NCI-H2081 treated with DMSO at 0.1 percent for 48 hours (cell line): ENCODE measurements around the gene BABAM2.
"Not testable (repeated sequence)": the region's sequence is repeated elsewhere in the genome, so short reads cannot be mapped to it uniquely, and the experiment has no call there.

Experiments used
- DNase-seq: peaks from one replicate; lab custom pipeline; 2025; lab: John Stamatoyannopoulos, UW

Gene BABAM2

DNA sequence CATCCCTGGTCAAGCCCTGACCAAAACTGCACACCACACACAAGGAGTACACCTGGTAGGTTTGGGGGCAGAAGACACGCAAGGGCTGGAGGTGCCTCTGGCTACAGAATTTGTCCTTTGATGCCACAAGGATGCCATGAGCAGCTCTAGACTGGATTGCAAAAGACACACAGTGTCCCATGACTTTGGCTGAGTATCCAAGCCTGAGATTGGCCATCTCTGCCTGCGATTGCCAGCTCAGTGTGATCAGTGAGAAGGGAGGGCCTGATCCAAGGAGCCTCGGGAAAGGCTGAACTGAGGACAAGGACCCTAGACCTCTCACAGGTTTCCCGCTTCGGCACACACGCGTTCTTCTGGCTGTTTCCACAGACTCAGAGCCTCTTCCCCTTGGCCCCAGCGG lies 442.2 kb downstream of the BABAM2 start:
- DNase-seq, result no peak

DNA sequence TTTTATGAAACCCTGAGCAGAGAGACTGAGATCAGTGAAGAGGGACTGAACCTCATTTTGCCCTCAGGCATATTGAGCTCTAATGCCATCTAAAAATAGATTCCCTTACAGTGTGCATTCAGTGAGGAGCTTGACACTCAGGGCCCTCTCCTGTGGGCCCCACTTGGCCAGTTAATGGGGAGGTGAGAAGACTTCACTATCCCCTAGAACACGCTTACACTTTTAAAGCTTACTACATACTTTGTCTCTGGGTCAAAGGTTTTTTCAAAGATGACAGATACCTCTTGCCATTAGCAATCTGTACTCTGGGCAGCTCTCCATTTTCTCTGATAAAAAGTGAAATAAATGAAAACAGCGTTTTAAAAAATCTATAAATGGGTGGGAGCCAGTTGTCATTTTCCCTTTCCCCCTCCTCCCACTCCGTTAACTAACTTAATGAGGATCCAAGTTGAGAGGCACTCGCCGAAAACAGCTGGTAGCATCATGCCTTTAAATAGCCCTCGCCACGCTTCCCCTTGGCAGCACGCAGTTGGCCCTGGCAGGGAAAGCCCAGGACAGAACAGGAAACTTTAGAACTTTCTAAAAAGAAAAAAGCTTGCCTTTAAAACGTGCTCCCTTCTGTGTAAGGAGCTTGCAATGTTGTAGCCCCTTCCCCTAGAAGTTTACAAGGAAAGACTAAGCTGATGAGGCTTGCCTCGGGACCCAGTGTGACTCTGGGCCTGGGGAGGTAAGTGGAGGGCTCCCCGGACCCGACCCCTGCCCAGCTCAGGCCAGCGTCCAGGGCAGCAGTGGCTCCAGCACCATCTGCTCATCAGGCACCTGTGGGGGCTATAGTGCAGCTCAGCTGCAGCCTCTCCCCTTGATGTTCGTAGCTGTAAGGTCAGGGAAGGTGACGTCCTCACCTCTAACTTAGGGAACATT lies 443.3 kb downstream of the BABAM2 start:
- no peak for DNase-seq

DNA sequence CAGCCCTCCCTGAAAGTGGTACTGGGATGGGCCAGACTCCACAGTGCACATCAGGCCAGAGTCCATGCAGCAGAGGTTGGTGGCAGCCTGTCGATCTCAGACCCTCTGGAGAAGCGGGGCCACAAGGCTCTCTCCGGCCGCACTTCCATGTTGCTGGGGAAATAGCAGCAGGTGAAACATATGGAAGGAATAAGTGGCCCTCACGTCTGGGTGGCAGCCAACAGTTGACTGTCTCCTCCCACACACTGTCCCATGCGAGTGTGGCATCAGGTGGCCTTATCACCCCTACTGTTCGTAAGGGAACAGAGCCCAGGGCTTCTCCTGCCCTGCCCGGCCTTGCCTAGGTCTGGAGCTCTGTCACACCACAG lies 444.0 kb downstream of the BABAM2 start:
- DNase-seq, result no peak

DNA sequence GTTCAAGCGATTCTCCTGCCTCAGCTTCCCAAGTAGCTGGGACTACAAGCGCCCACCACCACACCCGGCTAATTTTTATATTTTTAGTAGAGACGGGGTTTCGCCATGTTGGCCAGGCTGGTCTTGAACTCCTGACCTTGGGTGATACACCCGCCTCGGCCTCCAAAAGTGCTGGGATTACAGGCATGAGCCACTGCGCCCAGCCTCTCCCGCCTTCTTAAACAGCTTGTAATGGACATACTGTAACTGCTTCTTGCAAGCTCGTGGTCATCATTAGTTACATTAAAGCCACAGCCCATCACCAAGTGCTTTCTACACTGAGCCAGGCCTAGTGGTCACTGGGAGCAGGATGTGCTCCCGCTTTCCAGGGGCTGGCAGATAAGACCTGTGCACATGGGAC lies 444.7 kb downstream of the BABAM2 start:
- DNase-seq, result not testable (repeated sequence)

DNA sequence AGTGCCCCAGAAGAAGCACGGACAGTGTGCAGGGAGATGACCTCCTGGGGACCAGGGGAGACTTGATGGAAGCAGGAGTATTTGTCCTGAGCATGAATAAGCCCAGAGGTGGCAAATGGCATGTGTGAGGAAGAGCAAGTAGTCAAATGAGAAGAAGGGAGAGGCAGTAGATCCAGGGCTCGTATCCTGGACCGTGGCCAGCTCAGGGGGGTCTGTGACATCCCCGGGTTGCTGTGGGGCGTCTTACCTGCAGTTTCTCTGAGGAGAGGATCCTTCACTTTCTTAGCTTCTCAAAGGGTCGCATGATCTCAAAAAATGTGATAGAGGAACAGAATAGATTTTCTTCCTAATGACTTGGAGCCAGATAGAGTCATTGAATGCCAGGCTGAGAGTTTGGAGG lies 445.1 kb downstream of the BABAM2 start:
- no peak for DNase-seq

DNA sequence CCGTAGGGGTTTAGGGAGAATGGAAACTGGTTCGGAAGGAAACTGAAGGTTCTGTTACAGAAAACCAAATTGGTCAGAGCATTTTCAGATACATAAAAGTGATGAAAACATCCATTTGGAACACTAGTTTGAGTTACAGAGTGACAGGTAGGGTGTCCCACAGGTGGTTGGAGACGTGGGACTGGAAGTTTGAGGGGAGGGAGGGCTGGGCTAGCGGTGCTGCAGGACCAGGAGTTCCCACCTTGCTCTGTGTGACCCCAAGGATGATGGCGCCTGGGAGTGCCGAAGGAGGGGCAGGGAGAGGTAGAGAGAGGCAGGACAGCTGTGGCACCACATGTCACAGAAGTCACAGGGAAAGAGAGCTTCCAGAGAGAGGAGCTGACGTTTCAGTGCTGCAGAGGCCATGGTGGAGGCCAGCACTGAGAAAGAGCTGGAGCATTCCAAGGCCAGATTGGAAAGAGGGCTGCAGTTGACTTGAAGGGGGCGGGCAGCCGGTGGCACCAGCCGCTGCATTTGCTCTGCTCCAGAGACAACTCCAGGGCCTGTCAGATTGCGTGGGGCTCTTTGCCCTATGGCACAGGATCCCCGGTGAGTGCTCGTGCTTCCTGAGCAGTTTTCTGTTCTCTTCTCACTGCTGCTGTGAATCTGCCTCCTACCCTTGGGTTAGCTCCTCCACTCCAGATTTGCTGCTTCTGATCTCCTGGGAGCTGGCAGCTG lies 445.9 kb downstream of the BABAM2 start:
- no peak for DNase-seq

DNA sequence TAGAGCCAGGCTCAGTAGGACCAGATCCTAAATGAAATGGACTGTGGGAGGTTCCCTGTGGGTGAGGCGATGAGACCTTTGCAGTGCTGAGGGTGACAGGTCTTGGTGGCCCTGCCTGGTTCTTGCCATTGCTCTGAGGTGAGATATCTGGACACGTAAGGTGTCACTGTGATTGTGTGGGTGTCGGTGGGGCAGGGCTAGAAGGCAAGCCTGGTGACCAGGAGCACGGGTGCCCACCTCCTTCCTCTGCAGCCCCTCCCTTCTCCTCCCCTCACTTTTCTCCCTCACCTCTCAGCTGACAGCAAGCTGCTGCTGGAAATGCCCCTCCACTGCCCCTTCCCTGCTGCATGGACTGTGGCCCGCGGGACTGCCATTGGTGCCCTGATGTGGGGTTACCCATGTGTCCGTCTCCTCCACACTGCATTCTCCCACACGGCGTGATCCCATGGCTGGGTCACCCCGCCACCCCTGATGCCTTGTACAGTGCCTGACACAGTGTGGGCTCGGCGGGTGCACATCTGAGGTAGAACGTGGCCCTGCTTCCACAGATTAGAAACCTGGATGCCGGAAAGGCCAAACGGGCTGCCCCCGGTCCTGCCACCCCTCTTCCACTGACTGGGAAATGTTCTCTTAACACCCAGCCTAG lies 446.6 kb downstream of the BABAM2 start:
- no peak for DNase-seq

DNA sequence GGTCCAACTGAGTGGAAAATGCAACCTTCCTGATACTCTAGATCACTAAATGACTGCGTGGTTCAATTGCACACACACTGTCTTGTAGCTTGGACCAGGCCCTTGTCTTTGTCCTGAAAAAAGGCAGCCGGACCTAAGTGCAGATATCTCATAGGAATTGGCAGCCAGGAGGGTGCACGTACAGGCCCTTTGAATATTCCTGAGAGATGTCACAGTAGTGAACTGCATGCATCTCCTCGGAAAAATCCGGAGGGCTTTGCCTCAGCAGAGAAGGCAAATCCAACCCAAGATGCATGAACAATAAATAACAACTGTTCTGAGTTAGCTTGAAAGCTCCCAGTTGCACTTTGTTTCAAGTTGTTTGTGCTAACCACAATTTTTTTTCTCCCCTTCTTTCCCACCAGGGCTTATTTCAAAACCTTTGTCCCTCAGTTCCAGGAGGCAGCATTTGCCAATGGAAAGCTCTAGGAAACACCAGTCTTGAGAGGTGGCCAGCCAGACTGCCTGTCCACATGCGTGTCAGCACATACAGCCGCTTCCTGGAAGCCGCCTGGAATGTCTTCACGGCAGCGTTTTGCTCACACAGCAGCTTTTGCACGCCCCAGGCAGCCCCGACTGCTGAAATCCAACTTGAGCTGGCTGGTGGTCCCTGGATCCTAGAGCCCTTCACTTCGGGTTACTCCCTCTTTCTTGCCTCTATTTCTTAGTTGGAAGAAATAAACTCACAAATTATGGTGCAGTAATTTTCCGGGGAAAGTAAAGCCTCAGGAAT lies 447.7 kb downstream of the BABAM2 start:
- no peak for DNase-seq

DNA sequence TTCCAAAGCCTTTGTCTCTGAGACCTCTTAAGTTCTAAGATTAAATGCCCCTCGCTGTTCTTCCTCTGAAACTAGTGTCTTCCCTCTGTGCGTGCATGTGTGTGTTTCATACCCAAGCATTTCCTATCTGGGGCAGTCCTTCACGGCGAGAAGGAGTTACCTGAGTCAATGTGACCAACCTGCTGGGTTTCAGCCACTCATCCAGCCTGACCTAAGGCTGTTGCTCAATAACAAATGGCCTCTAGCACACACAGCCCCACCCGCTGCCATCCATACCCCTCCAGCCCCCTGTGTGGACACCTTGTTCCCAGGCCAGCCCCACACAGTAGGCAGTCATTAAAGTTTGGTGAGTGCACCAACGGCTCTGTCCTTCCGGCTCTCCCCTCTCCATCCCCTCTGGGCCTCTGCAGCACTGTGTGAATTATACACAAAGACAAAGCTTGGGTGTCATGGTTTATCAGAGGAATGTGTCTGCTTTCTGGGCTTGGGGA lies 448.3 kb downstream of the BABAM2 start:
- no peak for DNase-seq

DNA sequence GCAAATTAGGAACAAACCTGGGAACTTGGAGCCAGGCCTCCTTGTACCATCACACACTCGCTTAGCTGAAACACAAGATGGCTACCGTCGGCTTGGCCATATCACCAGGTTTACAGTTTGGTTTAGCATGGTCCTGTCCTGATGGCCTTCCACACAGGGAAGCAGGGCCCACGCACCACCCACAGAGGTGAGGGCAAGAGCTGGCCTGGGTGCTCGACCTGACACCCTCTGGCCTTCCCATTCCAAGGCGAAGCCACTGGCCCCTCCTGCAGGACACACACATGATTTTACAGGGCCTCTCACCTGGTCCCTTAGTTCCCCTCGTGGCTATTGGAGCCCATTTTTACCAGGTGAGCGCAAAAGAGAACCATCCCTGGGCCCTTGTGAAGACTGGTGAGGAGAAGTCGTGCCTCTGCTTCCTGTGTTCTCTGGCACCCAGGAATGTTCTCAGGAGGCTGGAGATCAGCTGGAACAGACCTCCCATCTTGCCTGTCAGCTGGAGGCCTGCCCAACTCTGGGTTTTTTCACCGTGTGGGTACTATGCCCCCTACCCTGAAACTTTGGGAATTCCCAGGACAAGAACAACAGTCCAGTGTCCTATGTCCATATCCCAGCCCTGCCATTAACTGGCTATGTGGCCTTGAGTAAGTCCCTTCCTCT lies 449.1 kb downstream of the BABAM2 start:
- no peak for DNase-seq

DNA sequence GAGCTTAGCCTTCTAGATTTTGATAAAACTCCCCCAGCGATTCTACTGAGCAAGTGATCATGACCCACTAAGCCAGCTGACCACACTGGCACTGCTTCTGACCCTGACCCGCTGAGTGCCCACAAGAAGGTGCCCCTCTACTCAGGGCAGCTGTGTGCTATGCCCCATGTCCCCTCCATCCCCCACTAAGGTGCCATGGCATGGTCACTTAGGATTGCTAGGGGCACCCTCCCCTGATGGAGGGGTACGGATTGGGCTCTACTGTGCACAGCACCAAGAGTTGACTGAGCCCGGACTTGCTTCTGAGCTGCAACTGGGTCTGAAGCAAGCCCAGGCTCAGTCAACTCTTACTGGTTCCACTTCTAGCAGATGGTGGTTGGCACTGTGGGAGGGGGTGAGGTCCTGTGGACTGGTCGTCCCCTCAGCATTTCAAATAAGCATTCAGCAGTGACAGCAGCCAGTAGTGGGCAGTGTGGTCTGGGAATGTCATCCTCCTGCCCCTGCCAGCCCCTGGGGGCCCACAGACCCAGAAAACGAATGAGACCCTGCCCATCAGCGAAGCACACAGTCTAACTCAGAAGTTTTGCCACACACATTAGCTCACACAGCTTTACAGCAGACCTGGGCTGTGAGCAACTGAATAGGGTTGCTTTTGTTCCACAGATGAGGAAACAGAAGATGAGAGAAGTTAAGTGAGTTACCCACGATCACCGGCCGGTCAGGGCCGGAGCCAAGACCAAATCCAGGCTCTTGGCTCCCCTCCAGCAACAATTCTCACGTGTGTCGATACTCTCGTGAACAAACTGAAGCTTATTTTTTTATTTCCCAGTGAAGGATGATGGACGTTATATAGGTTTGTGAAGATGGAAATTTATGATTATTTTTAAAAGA lies 450.0 kb downstream of the BABAM2 start:
- no peak for DNase-seq

DNA sequence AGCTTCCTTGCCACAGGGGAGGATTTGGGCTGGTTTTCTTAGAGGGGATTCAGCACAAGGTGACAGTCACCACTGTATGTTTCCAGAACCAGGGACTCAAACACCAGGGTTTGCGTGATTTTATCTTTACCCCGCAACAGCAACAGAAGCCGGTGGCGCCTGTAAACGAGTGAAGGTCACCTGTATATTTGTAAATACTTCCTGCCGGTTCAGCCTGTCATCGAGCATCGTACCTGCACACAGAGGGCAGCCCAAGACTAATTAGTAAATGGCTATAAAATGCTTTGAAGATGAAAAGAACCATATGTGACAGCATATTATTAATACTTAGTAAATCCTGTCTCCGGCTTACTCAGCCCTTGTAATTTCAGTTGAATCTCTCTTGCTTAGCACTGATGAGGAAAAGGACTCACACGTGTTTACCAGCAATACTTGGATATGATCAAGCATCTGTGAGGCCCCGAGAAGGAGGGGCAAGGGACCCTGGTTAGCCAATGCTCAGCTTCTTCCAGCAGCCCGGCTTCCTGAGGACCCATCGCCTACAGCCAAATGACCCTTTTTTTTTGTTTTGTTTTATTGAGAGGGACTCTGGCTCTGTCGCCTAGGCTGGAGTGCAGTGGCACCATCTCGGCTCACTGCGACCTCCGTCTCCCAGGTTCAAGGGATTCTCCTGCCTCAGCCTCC lies 450.8 kb downstream of the BABAM2 start:
- no peak for DNase-seq

DNA sequence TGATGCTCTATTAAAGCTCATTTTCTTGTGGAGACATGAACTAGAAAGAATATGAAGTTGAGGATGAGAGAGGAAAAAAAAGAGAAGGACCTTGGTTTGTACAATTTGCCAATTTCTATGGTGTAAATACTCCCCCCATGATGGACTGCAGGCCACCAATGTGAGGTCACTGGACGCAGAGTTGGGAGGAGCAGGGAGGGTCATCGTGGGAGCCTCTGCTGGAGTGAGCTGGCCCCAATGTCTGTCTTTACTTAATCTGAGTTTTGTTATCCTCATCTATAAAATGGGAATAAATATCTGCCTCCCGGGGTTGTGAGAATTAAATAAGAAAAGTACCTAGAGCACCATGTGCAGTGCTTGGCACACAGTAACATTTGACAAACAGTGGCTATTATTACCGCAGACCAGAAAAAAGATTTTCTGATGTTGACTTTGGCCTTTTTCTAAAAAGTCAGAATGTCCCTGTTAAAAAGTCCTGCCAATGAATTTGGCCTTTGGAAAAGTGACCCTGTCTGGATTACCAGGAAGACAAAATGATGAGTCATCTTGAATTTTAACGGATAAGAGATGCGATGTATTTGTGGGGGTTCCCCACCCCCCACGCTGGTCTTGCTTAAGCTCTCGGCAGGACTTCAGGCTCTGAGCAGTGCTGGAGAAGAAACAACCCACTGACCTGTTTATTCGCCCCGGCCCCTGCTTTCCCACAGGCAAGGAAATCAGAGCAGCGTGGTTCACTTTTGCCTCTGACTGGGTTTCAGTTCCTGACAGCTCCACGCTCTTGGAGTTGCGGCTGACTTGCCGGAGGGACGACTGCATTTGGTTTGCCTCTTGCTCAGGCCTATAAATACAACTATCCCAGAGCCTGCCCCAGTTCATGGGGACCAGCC lies 451.8 kb downstream of the BABAM2 start:
- no peak for DNase-seq

DNA sequence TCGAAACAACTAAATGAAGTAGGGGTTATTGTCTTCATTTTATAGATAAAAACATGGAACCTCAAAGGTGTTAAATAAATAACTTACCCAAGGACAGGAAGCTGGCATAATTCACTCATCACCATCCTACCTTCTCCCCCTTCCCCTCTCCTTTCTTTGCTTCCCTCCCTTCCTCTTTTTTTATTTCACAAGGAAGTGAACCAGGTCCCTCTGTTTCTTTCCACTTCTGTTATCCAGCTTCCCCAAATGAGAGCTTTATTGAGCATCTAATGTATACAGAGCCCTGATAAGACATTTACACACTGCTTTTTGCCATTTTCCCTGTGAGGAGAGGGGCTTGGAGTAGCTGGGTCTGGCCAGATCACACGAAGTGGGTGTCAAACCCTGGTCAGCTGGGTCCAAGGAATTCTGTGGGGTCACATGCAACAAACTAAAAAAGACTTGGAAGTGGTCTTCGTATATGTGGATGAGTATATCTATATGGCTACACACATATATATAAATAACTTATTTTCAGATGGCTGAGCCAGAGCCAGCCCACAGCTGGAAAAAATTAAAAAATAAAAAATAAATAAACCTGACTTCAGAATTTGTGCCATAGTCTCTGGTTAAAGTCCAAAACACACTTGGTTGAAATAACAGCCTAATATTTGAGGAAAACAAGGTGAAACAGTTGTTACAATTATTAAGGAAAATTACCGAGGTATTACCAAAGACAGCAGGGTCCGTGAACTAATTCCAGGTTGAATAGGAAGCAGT lies 452.8 kb downstream of the BABAM2 start:
- no peak for DNase-seq

DNA sequence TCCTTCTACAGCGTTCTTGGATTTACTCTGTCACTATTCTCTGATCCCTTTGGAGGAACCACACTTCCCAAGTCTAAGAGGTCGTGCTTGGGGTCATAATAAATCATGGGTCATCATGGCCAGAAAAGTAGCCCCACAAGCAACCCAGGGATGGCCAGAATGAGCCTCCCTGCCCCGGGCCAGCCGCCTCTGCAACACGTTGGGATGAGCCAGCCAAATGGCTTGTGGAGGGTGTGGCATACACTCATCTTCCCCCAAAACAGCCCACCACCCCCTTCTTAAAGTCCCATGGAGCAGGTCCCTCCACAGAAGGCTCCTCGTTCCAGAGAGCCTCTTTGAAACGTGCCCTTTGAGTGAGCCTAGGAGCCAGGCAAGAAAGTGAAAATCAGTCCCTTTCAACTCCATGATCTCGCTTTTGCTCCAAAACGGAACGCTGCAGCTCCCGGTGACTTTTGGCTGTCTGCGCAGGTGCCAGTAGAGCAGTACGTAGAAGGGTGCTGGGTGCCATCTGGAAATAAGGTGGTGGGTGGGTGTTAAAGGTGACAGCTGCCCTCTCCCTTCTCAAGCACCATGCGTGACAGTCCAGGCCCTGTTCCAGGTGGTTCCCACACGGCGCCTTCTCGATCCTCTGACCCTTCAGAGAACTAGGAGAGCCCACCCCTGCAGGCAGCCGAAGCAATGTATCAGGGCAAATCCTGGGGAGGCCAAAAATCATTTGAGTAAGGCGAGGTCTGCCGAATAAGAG lies 453.6 kb downstream of the BABAM2 start:
- no peak for DNase-seq

DNA sequence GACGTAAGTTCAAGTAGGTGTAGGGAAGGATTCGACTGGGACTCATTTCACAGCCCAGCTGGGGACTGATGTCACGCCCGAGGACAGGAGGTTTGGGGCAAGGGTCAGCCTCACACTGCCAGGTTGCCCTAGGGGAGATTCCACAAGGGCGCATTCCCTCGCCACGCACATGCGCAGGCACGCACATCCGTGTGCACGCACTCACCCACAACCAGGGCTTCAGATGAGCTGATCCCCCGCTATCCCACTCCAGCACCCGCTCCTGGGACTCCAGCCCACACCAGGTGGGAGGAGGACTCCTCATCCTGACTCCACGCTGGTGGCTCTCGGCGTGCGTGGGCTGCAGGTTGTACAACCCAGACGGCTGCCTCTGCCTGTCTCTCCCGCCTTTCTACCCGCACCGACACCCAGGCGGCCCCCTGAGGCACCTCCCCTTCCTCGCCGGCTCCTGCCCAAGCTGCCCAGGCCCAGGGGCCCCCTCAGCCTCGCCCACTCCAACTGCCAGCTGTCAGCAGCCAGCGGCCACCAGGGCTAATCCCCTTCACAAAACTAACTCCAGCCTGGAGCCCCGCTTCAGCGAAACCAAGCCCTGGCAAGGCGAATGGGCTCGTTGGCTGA lies 454.3 kb downstream of the BABAM2 start:
- DNase-seq, result no peak

DNA sequence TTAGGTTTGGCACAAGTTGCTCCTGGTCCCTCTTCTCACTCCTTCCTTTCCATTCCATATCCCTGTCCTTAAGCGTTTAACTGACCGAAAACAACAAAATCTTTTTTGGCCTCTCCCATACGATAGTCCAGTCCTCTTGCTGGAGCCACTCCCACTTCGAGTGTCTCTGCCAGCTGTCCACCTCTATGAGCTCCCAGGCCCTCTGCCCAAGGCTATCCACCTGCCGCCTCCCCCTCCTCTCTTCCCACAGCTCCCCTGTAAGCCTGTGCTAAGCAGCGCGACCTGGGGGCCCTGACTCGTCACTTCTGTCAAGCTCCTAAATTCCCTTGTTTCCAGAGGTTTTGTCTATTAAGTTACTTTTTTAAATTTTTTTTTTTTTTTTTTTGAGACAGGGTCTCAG lies 455.1 kb downstream of the BABAM2 start:
- DNase-seq, result no peak
